GM19193 (cell line): ENCODE data around the gene ITPKC.

Experiments
- POLR2A ChIP-seq: IDR thresholded peaks from 4 replicates; pipeline ENCODE4 v1.6.1; 2011; ENCODE audit not compliant: insufficient read depth, insufficient read length; ENCODE audit errors: extremely low read depth

Gene ITPKC

DNA sequence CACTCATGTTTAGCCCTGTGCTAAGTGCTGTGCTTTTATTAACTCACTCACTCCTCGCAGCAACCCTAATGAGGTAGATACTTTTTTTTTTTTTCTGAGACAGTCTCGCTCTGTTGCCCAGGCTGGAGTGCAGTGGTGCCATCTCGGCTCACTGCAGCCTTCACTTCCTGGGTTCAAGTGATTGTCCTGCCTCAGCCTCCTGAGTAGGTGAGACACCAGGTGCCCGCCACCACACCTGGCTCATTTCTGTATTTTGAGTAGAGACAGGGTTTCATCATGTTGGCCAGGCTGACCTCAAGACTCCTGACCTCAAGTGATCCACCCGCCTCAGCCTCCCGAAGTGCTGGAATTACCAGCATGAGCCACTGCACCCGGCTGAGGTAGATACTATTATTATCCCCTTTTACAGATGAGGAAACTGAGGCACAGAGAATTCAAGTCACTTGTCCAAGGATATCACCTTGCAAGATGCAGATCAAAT lies 2.5 kb downstream of the ITPKC start:
- no peak for TF ChIP-seq POLR2A

DNA sequence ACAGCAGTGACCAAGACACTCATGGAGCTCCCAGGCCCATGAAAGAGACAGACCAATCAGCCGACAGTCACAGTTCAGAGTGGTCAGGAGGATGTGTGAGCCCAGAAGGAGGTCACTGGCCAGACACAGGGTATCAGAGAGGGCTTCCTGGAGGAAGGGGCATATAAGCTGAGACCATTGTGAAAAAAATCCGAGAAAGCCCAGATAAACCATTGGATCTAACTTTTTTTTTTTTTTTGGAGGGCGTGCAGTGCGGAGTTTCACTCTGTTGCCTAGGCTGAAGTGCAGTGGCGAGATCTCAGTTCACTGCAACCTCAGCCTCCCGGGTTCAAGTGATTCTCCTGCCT lies 4.2 kb downstream of the ITPKC start:
- TF ChIP-seq POLR2A, result no peak

DNA sequence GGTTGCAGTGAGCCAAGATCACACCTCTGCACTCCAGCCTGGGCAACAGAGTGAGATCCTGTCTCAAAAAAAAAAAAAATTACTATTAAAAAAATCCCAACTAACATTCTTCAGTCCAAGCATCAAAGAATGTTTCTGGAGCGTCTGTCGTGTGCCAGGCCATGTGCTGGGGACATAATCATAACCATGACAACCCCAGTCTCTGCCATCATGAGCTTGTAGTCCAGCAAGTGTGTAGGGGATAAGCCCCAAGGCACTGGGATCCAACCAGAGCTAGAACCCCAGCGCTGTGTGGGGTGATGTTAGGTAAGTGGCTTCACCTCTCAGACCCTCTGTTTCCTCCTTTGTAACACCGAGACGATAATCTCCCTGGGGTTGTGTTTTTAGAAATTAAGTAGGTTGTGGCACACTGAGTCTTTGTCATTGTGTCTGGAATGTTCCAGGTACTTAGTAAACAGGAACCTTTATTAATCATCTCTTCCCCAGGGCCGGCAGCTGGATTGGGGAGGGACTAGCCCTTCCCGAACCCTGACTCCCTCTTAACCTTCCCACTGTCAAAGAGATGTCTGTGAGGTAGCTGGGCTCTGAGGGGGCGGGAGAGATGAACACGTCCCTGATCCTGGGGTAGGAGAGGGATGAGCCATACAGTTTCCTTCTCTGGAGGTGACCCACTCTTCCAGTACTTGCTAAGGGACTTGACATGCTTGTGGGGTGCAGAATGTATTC lies 5.2 kb downstream of the ITPKC start:
- no peak for TF ChIP-seq POLR2A

DNA sequence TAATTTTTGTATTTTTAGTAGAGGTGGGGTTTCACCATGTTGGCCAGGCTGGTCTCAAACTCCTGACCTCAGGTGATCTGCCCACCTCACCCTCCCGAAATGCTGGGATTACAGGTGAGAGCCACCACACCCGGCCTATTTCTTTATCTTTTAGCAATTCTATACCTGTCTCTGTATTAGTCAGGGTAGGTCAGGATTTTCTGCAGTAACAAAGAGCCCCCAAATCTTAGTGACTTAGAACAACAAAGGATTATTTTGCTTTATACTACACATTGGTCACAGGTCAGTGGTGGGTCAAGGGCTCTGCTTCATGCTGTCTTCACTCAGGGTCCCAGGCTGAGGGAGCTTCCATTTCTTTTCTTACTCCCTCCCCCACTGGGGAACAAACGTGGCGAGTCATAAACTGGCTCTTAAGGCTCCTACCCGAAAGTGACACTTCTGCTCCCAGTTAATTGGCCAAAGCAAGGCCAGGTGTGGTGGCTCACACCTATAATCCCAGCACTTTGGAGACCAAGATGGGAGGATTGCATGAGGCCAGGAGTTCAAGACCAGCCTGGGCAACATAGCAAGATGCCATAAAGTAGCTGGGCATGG lies 6.8 kb downstream of the ITPKC start:
- TF ChIP-seq POLR2A, result no peak

DNA sequence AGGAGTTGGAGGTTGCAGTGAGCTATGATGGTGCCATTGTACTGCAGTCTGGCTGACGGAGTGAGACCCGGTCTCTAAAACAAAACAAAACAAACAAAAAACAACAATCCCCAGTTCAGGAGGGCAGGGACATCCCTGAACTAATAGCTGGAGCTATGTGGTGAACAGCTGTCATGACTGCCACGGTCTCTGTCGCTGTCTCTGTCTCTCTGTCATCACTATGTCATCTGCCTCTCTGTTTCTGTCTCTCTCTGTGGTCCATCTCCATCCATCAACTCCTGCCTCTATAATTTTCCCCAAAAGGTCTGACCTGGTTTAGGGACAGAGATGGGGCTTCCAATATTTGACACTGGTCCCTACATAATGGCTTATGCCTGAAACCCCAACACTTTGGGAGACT lies 7.4 kb downstream of the ITPKC start:
- TF ChIP-seq POLR2A, result no peak

DNA sequence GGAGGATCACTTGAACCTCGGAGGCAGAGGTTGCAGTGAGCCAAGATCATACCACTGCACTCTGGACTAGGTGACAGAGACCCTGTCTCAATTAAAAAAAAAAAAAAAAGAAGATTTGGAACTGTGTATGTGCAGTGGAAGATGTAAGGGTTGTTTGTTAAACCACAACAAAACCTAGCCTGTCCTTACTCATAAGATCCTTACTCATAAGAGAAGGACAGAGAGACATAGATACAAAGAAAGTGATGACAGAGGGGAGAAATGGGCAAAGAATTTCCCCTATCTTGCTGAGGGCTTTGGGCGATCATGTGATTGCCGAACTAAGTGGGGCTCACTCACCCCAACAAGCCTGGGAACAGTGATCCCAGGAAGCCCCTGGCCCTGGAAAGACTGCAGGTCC lies 7.9 kb downstream of the ITPKC start:
- TF ChIP-seq POLR2A, result no peak

DNA sequence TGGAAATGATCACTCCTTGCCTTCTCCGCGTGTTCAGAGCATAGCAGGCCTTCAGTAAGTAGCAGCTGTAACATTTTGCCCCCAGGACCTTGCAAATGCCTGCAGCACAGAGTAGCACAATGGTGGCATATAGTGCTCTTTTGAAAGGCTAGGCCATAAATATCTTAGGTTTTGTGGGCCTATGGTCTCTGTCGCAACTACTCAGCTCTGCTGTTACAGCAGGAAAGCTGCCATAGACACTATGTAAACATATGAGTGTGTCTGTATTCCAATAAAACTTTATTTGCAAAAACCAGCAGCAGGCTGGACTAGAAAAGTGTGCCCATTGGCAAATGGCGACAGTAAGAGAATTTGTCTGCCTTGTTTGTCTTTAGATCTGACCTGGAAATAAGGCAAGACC lies 9.4 kb downstream of the ITPKC start:
- no peak for TF ChIP-seq POLR2A

DNA sequence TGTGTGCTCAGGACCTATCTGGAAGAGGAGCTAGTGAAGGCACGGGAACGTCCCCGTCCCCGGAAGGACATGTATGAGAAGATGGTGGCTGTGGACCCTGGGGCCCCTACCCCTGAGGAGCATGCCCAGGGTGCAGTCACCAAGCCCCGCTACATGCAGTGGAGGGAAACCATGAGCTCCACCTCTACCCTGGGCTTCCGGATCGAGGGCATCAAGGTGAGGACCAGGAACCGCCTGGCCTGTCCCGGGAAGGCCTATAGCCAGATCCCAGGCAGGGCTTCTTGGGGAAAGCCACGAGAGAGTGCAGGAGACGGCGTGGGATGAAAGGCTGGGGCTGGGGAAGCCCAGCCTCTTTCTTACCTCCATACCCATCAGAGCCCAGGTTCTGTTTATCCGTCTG lies 16.2 kb downstream of the ITPKC start:
- TF ChIP-seq POLR2A, result no peak

DNA sequence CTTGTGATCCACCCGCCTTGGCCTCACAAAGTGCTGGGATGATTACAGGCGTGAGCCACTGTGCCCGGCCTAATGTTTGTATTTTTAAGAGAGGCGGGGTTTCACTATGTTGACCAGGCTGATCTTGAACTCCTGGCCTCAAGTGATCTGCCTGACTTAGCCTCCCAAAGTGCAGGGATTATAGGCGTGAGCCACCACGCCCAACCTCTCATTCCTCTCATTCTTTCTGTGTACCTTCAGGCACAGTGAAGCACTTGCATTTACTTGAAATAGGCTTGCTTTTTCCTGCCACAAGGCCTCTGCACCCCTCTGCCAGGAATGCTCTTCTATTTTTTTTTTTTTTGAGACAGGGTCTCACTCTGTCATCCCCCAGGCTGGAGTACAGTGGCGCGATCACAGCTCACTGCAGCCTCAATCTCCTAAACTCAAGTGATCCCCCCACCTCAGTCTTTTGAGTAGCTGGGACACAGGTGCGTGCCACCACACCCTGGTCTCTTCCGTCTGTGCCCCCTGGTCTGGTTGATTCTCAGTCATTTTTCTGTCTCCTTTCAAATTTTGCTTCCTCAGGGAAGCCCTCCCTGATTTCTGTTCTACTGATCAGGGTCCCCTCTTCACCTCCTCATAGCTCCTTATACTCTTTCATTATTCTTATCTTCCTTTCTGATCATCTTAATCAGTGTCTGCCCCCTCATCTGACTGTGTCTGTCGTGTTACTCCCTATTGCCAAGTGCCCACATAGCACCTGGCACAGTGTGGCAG lies 18.3 kb downstream of the ITPKC start:
- TF ChIP-seq POLR2A, result no peak

DNA sequence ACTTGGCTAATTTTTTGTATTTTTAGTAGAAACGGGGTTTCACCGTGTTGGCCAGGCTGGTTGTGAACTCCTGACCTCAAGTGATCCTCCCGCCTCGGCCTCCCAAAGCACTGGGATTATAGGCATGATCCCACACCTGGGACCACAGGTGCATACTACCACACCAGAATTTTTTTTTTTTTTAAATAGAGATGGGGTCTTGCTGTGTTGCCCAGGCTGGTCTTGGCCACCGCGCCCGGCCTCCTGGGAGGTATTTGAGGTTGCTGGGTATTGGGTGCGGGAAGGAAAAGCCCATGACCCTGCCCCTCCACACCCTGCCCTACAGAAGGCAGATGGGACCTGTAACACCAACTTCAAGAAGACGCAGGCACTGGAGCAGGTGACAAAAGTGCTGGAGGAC lies 19.7 kb downstream of the ITPKC start:
- TF ChIP-seq POLR2A, result no peak

DNA sequence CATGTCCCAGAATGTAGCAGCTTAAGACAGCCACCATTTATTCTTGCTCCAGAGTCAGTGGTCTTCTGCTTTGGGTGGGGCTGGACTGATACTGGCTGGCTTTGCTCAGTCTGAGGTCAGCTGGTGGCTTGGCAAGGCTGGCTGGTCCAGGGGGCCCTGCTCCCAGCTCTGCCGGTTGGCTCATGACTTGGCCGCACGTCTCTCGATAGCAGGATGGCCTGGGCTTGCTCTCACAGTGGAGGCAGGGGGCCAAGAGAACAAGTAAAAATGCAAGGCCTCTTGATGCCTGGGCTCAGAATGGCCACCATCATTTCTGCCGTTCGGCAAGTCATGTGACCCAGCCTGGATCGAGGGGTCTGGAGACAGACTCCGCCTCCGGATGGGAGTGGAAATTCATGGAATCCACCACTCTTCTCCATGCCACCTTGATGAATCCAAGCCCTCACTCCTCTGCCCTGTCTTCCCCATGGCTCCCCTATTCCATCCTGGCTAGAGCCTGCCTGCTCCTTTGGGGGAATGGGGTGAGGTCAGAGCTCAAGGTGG lies 20.3 kb downstream of the ITPKC start:
- TF ChIP-seq POLR2A, result no peak

DNA sequence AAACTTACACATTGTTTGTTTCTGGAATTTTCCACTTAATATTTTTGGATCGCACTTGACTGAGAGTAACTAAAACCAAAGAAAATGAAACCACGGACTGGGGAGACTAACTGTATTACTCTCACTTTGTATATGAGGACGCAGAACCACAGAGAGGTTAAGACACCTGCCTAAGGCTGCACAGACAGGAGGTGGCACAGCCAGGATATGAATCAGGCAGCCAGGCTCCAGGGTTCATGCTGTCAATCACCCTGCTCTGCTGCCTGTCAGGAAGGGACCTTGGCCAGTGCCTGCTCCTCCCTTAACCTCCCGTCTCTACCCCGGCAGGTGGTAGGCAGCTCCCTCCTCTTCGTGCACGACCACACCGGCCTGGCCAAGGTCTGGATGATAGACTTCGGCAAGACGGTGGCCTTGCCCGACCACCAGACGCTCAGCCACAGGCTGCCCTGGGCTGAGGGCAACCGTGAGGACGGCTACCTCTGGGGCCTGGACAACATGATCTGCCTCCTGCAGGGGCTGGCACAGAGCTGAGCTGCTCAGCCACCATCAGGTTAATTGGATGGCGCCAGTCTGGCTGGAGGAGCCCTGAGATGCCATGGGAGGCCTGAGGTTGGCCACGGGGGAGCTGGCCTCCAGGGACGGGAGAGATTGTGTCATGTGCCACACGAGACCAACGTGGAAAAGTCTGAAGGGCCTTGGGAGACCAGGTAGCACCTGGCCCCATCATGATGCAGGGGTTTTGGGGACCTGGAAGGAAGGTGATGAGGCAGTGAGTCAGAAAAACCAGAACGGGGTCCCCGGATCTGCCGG lies 22.3 kb downstream of the ITPKC start:
- TF ChIP-seq POLR2A, result no peak

DNA sequence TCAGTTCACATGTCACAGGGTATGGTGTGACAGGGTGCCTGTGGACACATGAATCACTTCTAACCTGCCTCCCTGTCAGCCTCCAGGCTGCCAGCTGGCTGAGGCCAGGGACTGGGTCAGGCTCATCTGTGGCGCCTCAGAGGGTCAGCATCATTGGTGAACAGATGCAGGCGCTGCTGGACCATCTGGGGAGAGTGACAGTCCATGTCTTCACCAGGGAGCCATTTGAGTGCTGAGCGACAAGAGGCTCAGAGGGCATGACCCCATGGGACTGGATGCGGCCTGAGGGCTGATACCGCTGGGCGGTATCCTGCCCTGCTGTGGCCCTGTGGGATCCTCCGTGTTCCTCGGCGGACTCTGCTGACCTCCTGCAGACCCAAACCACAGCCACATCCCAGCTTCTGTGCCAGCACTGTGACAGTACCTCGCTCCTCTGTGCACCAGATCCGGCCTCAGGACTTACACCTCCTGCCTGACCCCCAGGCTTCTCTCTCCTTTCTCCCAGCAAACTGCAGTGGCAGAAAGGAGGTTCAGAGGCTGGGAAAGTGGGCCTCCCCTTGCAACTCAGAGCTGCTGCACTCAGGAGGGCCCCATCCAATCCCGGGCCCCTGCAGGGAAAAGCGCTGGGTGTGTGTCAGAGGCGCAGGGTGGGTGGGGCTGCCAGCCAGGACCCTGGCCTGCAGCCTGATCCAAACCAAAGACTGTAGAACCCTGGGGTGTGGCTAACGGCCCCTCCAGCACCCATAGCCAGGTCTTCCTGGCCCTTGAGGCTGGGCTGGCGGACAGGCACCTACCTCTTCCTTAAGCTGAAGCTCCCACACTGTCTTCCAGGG lies 23.2 kb downstream of the ITPKC start:
- no peak for TF ChIP-seq POLR2A

DNA sequence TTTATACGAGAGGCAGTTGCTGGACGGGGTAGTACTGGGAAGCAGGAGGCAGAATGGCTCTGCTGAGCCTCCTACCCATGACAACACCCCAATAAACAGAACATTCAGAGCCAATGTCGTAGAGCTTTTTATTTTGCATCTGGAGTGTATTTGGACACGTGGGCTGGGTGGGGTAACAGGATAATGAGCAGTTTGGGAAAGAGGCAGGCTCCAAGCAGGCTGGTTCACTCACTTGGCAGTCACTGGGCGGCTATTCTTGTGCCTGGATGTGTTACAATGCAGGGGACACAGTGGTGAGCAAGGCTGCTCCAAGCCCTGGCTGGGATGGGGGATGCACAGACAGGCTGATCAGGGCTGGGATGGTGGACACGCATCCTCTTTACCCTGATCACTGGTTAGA lies 23.8 kb downstream of the ITPKC start:
- TF ChIP-seq POLR2A, result no peak
